ENCODE results near the gene B9D1. TPM values are rescaled to one million over a fixed set of nuclear protein-coding genes. Genes with fewer than 3 reads are reported as not detected.

Gene B9D1
- total RNA-seq, 1 donor from 2014 or later = 26.2 TPM

GRCh38 chr17:19370493-19370960 is 8.0 kb upstream of the B9D1 start:
- TF ChIP-seq CTCF (IDR thresholded peaks at IDR 0.05; ENCODE audit: unreplicated experiment) = no peak
- H3K27me3 Mint-ChIP-seq (ENCODE audit: low read depth) = no peaks in the 10 kb centered on the region
- H3K4me3 Mint-ChIP-seq = no peak overlapping the region
- H3K36me3 Mint-ChIP-seq = no peaks in the 10 kb centered on the region
- DNase-seq (ENCODE audit: low spot score in 2 of 2, unreplicated experiment in 2 of 2) = no peak
- no peaks in the 10 kb centered on the region for H3K9me3 Mint-ChIP-seq
- H3K4me1 Mint-ChIP-seq = peaks cover 4% of the 10 kb centered on the region
- no peak overlapping the region for H3K27ac Mint-ChIP-seq

DNA sequence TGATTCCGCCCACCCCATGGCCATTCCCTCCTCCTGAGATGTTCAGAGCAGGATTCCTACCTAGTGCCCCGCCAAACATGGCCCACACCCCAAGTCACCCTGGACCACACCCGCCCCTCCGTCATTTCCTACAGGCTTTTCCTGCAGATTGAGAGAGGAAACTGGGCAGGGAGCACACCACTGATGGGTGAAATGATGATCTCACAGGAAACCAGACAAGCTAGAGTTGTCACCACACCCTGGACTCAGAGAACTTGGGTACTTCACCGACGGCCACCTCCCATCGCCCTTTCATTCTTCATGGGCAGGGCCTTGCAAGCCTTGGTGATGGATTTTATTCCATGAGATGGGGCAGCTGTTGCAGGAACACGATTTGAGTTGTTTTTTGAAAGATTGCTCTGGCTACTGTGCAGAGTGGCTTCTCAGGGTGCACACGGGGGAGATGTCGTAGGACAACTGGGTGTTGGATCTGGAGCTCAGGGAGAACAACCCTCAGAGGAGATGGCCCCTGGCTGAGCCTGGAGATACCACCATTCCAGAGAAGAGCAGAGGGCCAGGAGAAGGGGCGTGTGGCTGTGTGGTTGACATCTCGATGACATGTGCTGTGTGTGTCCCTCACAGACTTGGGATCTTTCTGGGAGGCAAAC is 7.4 kb upstream of the B9D1 start:
- no peak for TF ChIP-seq CTCF (IDR thresholded peaks at IDR 0.05; ENCODE audit: unreplicated experiment)
- H3K27me3 Mint-ChIP-seq (ENCODE audit: low read depth) = no peaks in the 10 kb centered on the region
- H3K36me3 Mint-ChIP-seq = no peaks in the 10 kb centered on the region
- DNase-seq (ENCODE audit: low spot score in 2 of 2, unreplicated experiment in 2 of 2) = no peak
- no peak overlapping the region for H3K4me3 Mint-ChIP-seq
- no peaks in the 10 kb centered on the region for H3K9me3 Mint-ChIP-seq
- H3K4me1 Mint-ChIP-seq = peaks cover 7% of the 10 kb centered on the region
- no peak overlapping the region for H3K27ac Mint-ChIP-seq

DNA sequence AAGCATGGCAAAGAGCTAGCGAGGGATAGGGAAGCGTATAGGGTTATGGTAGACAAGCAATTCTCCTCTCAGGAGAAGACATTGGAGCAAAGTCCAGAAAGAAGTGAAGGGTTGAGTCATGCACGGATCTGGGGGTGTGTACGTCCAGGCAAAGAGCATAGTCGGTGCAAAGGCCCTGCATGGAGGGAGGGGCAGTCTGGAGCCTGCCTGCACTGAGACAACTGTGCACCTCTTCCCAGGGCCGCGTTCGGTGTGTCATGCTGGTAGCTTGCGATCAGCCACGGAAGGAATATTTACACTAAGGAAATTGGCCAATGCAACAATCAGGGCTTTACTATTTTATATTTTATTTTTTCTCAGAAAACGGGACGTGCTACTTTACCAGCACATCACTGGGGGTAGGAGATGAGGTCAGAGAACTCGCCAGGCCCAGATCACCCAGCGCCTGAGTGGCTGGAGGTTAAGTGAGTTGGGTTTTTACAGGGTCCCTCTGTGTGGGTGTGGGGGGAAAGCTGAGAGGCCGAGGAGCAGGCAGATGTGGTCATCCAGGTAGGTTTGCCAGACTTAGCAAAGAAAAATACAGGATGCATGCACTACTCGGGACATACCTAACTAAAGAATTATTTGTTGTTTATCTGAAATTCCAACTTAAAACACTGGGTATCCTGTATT is 6.7 kb upstream of the B9D1 start:
- TF ChIP-seq CTCF (IDR thresholded peaks at IDR 0.05; ENCODE audit: unreplicated experiment) = no peak
- Mint-ChIP-seq H3K36me3 (no peaks in the 10 kb centered on the region), H3K4me3 (no peak overlapping the region), H3K27me3 (ENCODE audit: low read depth) (no peaks in the 10 kb centered on the region), H3K27ac (no peak overlapping the region), H3K9me3 (no peaks in the 10 kb centered on the region), H3K4me1 (peaks cover 14% of the 10 kb centered on the region)
- DNase-seq (ENCODE audit: low spot score in 2 of 2, unreplicated experiment in 2 of 2) = no peak

- H3K27me3 Mint-ChIP-seq (ENCODE audit: low read depth) = no peaks in the 10 kb centered on the region
- no peaks in the 10 kb centered on the region for H3K9me3 Mint-ChIP-seq
- H3K36me3 Mint-ChIP-seq = no peaks in the 10 kb centered on the region
- no peak for TF ChIP-seq CTCF (IDR thresholded peaks at IDR 0.05; ENCODE audit: unreplicated experiment)
- H3K4me1 Mint-ChIP-seq = peaks cover 24% of the 10 kb centered on the region
- DNase-seq (ENCODE audit: low spot score in 2 of 2, unreplicated experiment in 2 of 2) = no peak
- no peak overlapping the region for H3K27ac Mint-ChIP-seq
- H3K4me3 Mint-ChIP-seq = no peak overlapping the region
Measured at GRCh38 chr17:19368229-19368628, 5.7 kb upstream of the B9D1 start.

GRCh38 chr17:19366637-19366972 is 4.1 kb upstream of the B9D1 start:
- TF ChIP-seq CTCF (IDR thresholded peaks at IDR 0.05; ENCODE audit: unreplicated experiment) = no peak
- Mint-ChIP-seq H3K27ac (no peak overlapping the region), H3K4me1 (peaks cover 34% of the 10 kb centered on the region), H3K36me3 (no peaks in the 10 kb centered on the region), H3K4me3 (no peak overlapping the region), H3K27me3 (ENCODE audit: low read depth) (no peaks in the 10 kb centered on the region), H3K9me3 (no peaks in the 10 kb centered on the region)
- no peak for DNase-seq (ENCODE audit: low spot score in 2 of 2, unreplicated experiment in 2 of 2)
